Peyer's patch (tissue), 4 donors: ENCODE measurements around the gene COX17. TPM values are rescaled to one million over a fixed set of nuclear protein-coding genes. Genes with fewer than 3 reads are reported as not detected.

Experiments
- DNase-seq, 3 donors: peaks; one replicate each; pipeline ENCODE4 v3.0.0-alpha.2; 2017 to 2019
- H3K27ac ChIP-seq, 4 donors: fragments of 200-600 bp; sonication (generic); one replicate each; pipeline ENCODE4 v1.5.1; 2016 to 2019
- H3K27me3 ChIP-seq, 2 donors: fragments of 200-600 bp; sonication (generic); one replicate each; pipeline ENCODE4 v1.5.1; 2019
- H3K36me3 ChIP-seq, 3 donors: fragments of 200-600 bp; sonication (generic); one replicate each; pipeline ENCODE4 v1.5.1; 2016 to 2019
- H3K4me1 ChIP-seq, 4 donors: fragments of 200-600 bp; sonication (generic); one replicate each; pipeline ENCODE4 v1.5.1; 2016 to 2019
- H3K4me3 ChIP-seq, 4 donors: fragments of 200-600 bp; sonication (generic); 1 replicate in 3 of 4; 2 replicates in 1 of 4; pipeline ENCODE4 v1.5.1; 2016 to 2019; ENCODE audit warnings: mild to moderate bottlenecking in 1 of 4
- H3K9me3 ChIP-seq, 4 donors: fragments of 200-600 bp; sonication (generic); one replicate each; pipeline ENCODE4 v1.5.1; 2016 to 2019; ENCODE audit warnings: mild to moderate bottlenecking in 1 of 4
- CTCF ChIP-seq, 6 experiments: fragments of 450-650 bp in 4 of 6; fragments of 200-600 bp in 2 of 6; sonication (generic) in 1 of 6; IDR thresholded peaks; one replicate each; pipeline ENCODE4 v1.5.1; 2017 to 2019; ENCODE audit warnings: antibody characterized with exemption in 6 of 6, mild to moderate bottlenecking in 3 of 6, moderate library complexity in 1 of 6
- POLR2A ChIP-seq, 2 donors: fragments of 450-650 bp; IDR thresholded peaks; one replicate each; pipeline ENCODE4 v1.5.1; 2017; ENCODE audit warnings: antibody characterized with exemption in 2 of 2, mild to moderate bottlenecking in 2 of 2, moderate library complexity in 2 of 2
- total RNA-seq, 4 donors: library from RNA; depleted of rRNA; stranded (reverse); fragments of >200 nt; gene quantifications; one replicate each; pipeline ENCODE4 v1.1.0, GENCODE V29; 2016

Gene COX17
- total RNA-seq, 4 donors from 2014 or later: 30.9 to 57.8 (median 44.8) TPM

GRCh38 chr3:119636891-119637611 is 40.2 kb downstream of the COX17 start:
- no peaks in the 10 kb centered on the region for H3K4me1 ChIP-seq
- no peak for TF ChIP-seq CTCF (IDR thresholded peaks at IDR 0.05)
- no peak for TF ChIP-seq POLR2A (IDR thresholded peaks at IDR 0.05)
- peak overlapping the region in 3 of 4 donors; percentile 37 to 80 (median 76) for H3K27ac ChIP-seq
- H3K27me3 ChIP-seq: no peaks in the 10 kb centered on the region
- DNase-seq: no peak
- no peaks in the 10 kb centered on the region for H3K36me3 ChIP-seq
- H3K9me3 ChIP-seq: no peaks in the 10 kb centered on the region
- no peak overlapping the region for H3K4me3 ChIP-seq

GRCh38 chr3:119636249-119636648 is 41.0 kb downstream of the COX17 start:
- peak overlapping the region in 1 of 4 donors; percentile 37 for H3K27ac ChIP-seq
- H3K4me1 ChIP-seq: no peaks in the 10 kb centered on the region
- H3K9me3 ChIP-seq: no peaks in the 10 kb centered on the region
- no peaks in the 10 kb centered on the region for H3K27me3 ChIP-seq
- H3K4me3 ChIP-seq: no peak overlapping the region
- no peaks in the 10 kb centered on the region for H3K36me3 ChIP-seq
- TF ChIP-seq CTCF (IDR thresholded peaks at IDR 0.05): no peak
- TF ChIP-seq POLR2A (IDR thresholded peaks at IDR 0.05): no peak
- DNase-seq: no peak

DNA sequence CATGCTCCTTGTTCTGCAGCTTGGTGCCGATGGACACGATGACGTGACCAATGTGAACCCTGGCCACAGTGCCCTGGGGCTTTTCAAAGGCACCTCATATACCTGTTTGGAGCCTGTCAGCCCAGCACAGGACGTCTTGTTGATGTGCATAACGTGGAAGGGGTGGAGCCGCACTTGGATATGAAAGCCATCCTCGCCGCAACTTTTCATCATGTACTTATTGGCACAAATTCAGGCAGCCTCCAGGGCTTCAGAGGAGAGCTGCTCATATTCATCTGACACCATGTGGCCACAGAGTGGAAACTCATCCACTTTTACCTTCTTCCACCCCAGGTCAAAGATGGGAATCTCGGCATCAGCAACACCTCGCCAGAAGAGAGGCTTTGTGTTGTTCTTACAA is 41.5 kb downstream of the COX17 start:
- Histone ChIP-seq H3K27ac (no peak overlapping the region), H3K4me1 (no peaks in the 10 kb centered on the region), H3K36me3 (no peaks in the 10 kb centered on the region), H3K27me3 (no peaks in the 10 kb centered on the region), H3K4me3 (no peak overlapping the region), H3K9me3 (no peaks in the 10 kb centered on the region)
- no peak for DNase-seq
- no peak for TF ChIP-seq CTCF (IDR thresholded peaks at IDR 0.05)
- TF ChIP-seq POLR2A (IDR thresholded peaks at IDR 0.05): no peak

GRCh38 chr3:119632829-119633228 is 44.4 kb downstream of the COX17 start:
- TF ChIP-seq POLR2A (IDR thresholded peaks at IDR 0.05): no peak
- H3K27ac ChIP-seq: no peak overlapping the region
- H3K4me3 ChIP-seq: no peak overlapping the region
- H3K9me3 ChIP-seq: no peaks in the 10 kb centered on the region
- no peaks in the 10 kb centered on the region for H3K27me3 ChIP-seq
- no peaks in the 10 kb centered on the region for H3K36me3 ChIP-seq
- H3K4me1 ChIP-seq: peaks cover 0 to 7% (median 0%) of the 10 kb centered on the region in 4 donors
- no peak for DNase-seq

GRCh38 chr3:119632216-119632615 is 45.0 kb downstream of the COX17 start:
- no peaks in the 10 kb centered on the region for H3K9me3 ChIP-seq
- no peak for TF ChIP-seq POLR2A (IDR thresholded peaks at IDR 0.05)
- no peak for TF ChIP-seq CTCF (IDR thresholded peaks at IDR 0.05)
- no peak overlapping the region for H3K4me3 ChIP-seq
- DNase-seq: no peak
- peaks cover 0 to 7% (median 0%) of the 10 kb centered on the region in 4 donors for H3K4me1 ChIP-seq
- no peaks in the 10 kb centered on the region for H3K36me3 ChIP-seq
- no peak overlapping the region for H3K27ac ChIP-seq
- no peaks in the 10 kb centered on the region for H3K27me3 ChIP-seq

DNA sequence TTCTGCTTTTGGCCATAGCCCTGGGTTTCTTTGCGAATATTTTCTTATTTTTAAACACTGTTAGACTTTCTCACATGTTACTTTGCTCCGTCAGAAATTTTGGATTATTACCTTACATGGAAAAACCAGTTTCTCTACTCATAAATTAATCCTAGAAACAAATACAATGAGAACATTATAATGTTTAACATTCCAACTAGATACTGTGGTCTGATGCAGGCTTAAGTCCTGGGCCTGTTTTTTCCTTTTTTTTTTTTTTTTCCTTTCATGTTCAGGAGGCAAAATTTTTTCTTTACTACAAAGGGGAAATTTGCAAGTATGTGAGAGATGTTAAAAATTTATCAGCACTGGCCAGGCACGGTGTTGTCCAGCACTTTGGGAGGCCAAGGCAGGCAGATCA is 45.7 kb downstream of the COX17 start:
- H3K36me3 ChIP-seq: no peaks in the 10 kb centered on the region
- no peaks in the 10 kb centered on the region for H3K27me3 ChIP-seq
- no peaks in the 10 kb centered on the region for H3K9me3 ChIP-seq
- H3K4me1 ChIP-seq: peaks cover 0 to 7% (median 0%) of the 10 kb centered on the region in 4 donors
- no peak overlapping the region for H3K4me3 ChIP-seq
- TF ChIP-seq CTCF (IDR thresholded peaks at IDR 0.05) (no peak), POLR2A (IDR thresholded peaks at IDR 0.05) (no peak)
- H3K27ac ChIP-seq: no peak overlapping the region
- no peak for DNase-seq
